Parathyroid adenoma (tissue), 2 donors: ENCODE data around the gene CCDC149.

ENCODE experiments used
- H2AFZ ChIP-seq: fragments of 300-600 bp; sonication (generic); one replicate; pipeline ENCODE4 v1.7.0; 2017; ENCODE audit warnings: antibody characterized with exemption, mild to moderate bottlenecking
- H3K27ac ChIP-seq: fragments of 300-600 bp; sonication (generic); one replicate; pipeline ENCODE4 v1.7.0; 2017
- H3K27me3 ChIP-seq: fragments of 300-600 bp; sonication (generic); one replicate; pipeline ENCODE4 v1.7.0; 2017; ENCODE audit warnings: low read length; ENCODE audit not compliant: control insufficient read depth, insufficient read depth
- H3K36me3 ChIP-seq: fragments of 300-600 bp; sonication (generic); one replicate; pipeline ENCODE4 v1.7.0; 2017; ENCODE audit warnings: low read length; ENCODE audit not compliant: control insufficient read depth, insufficient read depth
- H3K4me1 ChIP-seq: fragments of 300-600 bp; sonication (generic); one replicate; pipeline ENCODE4 v1.7.0; 2017; ENCODE audit warnings: control low read depth
- H3K4me2 ChIP-seq: fragments of 300-600 bp; sonication (generic); one replicate; pipeline ENCODE4 v1.7.0; 2017; ENCODE audit warnings: low read length
- H3K4me3 ChIP-seq: fragments of 300-600 bp; sonication (generic); one replicate; pipeline ENCODE4 v1.7.0; 2017; ENCODE audit warnings: low read depth, low read length
- H3K79me2 ChIP-seq: fragments of 300-600 bp; sonication (generic); one replicate; pipeline ENCODE4 v1.7.0; 2017; ENCODE audit warnings: control low read depth
- H3K9ac ChIP-seq: fragments of 300-600 bp; sonication (generic); one replicate; pipeline ENCODE4 v1.7.0; 2017; ENCODE audit warnings: mild to moderate bottlenecking
- H3K9me3 ChIP-seq: fragments of 300-600 bp; sonication (generic); one replicate; pipeline ENCODE4 v1.7.0; 2017; ENCODE audit warnings: low read length; ENCODE audit not compliant: control insufficient read depth
- CTCF ChIP-seq: fragments of 300-600 bp; sonication (generic); IDR thresholded peaks from one replicate; pipeline ENCODE4 v1.7.0; 2017; ENCODE audit warnings: antibody characterized with exemption, mild to moderate bottlenecking
- donor health status: primary hyperparathyroidism.

The CCDC149 gene

DNA sequence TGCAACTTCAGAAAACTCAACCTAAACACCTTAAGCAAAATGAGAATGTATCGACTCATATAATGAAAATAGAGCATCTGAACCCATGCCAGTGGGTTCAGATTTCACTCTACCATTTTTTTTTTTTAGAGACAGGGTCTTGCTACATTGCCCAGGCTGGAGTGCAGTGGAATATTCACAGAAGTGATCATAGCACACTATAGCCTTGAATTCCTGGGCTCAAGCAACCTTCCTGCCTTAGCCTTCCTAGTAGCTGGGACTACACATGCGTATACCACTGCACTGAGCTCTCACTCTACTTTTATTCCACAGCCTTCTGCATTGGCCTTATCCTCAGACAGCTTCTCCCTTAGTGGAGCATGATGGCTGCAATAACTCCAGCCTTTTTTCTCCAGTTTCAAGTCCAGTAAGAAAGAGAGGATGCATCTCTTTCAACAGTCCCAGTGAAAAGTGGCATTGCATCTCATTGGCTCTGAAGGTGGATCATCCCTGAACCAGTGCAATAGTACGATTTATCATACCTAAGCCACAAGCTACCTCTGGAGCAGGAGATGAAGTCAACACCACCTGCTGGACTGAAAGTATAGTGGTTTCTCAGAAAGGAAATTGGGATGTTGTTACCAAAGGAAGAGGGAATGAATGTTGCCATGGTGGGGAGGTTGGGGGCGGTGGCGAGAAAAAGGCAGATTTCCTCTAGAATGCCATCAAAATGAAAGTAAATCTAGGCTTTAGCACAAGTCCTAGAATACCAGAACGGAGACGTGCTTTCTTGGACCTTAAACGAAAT is 119.4 kb downstream of the CCDC149 start:
- Histone ChIP-seq H3K36me3 (no peaks in the 10 kb centered on the region), H3K4me1 (no peaks in the 10 kb centered on the region), H3K9ac (no peak overlapping the region), H3K27me3 (no peaks in the 10 kb centered on the region), H3K9me3 (no peaks in the 10 kb centered on the region), H3K79me2 (no peaks in the 10 kb centered on the region), H3K4me3 (no peak overlapping the region), H2AFZ (no peak overlapping the region), H3K4me2 (no peak overlapping the region), H3K27ac (no peak overlapping the region)
- TF ChIP-seq CTCF: peak; percentile 25

- Histone ChIP-seq H3K79me2 (no peaks in the 10 kb centered on the region), H3K4me2 (no peak overlapping the region), H3K4me1 (no peaks in the 10 kb centered on the region), H3K27me3 (no peaks in the 10 kb centered on the region), H3K9me3 (no peaks in the 10 kb centered on the region), H3K9ac (no peak overlapping the region), H3K36me3 (no peaks in the 10 kb centered on the region), H3K4me3 (no peak overlapping the region), H3K27ac (no peak overlapping the region), H2AFZ (no peak overlapping the region)
- TF ChIP-seq CTCF: no peak
Observed at GRCh38 chr4:24792552-24792951, 120.3 kb downstream of the CCDC149 start.

GRCh38 chr4:24791043-24791442 is 121.8 kb downstream of the CCDC149 start:
- H3K4me3 ChIP-seq: no peak overlapping the region
- no peak for TF ChIP-seq CTCF

DNA sequence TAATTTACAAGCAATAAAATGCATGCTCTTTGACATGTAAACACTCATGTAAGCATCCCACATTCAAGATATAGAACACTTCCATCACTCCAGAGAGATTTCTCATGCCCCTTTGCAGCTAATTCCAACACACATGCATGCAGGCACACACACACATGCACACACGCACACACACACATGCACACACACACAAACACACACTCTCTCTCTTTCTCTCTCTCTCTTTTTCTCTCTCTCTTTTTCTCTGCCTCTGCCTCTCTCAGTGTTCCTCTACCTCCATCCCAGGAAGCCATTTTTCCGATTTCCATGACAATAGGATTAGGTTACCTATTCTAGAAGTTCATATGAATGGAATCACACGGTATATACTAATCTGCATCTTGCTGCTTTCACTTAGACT is 129.3 kb downstream of the CCDC149 start:
- no peak for TF ChIP-seq CTCF
- H3K27me3 ChIP-seq: no peaks in the 10 kb centered on the region
- no peak overlapping the region for H3K4me2 ChIP-seq
- no peak overlapping the region for H2AFZ ChIP-seq
- H3K4me3 ChIP-seq: no peak overlapping the region
- H3K9me3 ChIP-seq: no peaks in the 10 kb centered on the region
- no peak overlapping the region for H3K9ac ChIP-seq
- H3K4me1 ChIP-seq: no peaks in the 10 kb centered on the region
- no peak overlapping the region for H3K27ac ChIP-seq
- no peaks in the 10 kb centered on the region for H3K36me3 ChIP-seq
- no peaks in the 10 kb centered on the region for H3K79me2 ChIP-seq

More at GRCh38 chr4:24791043-24791442, 121.8 kb downstream of the CCDC149 start:
- Histone ChIP-seq H3K27me3 (no peaks in the 10 kb centered on the region), H3K36me3 (no peaks in the 10 kb centered on the region), H3K9me3 (no peaks in the 10 kb centered on the region), H3K9ac (no peak overlapping the region), H3K79me2 (no peaks in the 10 kb centered on the region), H3K4me2 (no peak overlapping the region), H3K27ac (no peak overlapping the region), H2AFZ (no peak overlapping the region), H3K4me1 (no peaks in the 10 kb centered on the region)
